GM04504 (cell line): ENCODE data around the gene SRPK3.
"Not testable (repeated sequence)": the region's sequence is repeated elsewhere in the genome, so short reads cannot be mapped to it uniquely, and the experiment has no call there.

Experiments used
- DNase-seq: peaks from one replicate; pipeline ENCODE4 v3.0.0-alpha.2; 2012; ENCODE audit warnings: low read depth

SRPK3 gene, protein sequence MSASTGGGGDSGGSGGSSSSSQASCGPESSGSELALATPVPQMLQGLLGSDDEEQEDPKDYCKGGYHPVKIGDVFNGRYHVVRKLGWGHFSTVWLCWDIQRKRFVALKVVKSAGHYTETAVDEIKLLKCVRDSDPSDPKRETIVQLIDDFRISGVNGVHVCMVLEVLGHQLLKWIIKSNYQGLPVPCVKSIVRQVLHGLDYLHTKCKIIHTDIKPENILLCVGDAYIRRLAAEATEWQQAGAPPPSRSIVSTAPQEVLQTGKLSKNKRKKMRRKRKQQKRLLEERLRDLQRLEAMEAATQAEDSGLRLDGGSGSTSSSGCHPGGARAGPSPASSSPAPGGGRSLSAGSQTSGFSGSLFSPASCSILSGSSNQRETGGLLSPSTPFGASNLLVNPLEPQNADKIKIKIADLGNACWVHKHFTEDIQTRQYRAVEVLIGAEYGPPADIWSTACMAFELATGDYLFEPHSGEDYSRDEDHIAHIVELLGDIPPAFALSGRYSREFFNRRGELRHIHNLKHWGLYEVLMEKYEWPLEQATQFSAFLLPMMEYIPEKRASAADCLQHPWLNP

DNA sequence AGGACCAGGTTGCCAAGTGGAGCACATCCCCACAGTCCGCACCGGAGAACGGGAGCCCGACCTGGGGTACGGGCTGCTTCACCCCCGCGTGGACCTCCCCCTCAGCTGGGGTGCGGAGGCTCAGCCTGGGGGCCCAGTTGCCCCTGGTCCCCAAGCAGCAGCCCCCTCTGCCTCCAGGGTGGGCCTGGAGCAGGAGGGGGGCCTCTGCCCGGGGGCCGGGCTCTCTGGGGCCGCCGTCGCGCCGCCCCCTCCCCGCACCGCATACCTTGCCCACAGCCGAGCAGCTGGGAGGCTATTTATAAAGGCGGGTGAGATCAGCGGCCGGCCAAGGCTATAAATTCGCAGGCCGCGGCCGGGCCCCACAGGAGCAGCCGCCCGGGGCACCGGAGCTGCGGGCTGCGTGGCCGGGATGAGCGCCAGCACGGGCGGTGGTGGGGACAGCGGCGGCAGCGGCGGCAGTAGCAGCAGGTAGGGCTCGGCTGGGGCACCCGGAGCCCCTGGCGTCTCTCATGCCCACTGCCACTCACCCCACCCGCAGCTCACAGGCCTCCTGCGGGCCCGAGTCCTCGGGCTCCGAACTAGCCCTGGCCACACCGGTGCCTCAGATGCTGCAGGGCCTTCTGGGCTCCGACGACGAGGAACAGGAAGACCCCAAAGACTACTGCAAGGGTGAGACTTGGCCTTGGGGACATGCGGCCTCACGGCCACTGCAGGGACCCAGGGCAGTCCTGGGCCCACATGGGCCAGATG, at the start of gene SRPK3:
SRPK3 (plus strand) TSS at position 364 of the 750 bp plus-strand sequence; CDS start at position 410, 46 bp downstream.
- no peak for DNase-seq

DNA sequence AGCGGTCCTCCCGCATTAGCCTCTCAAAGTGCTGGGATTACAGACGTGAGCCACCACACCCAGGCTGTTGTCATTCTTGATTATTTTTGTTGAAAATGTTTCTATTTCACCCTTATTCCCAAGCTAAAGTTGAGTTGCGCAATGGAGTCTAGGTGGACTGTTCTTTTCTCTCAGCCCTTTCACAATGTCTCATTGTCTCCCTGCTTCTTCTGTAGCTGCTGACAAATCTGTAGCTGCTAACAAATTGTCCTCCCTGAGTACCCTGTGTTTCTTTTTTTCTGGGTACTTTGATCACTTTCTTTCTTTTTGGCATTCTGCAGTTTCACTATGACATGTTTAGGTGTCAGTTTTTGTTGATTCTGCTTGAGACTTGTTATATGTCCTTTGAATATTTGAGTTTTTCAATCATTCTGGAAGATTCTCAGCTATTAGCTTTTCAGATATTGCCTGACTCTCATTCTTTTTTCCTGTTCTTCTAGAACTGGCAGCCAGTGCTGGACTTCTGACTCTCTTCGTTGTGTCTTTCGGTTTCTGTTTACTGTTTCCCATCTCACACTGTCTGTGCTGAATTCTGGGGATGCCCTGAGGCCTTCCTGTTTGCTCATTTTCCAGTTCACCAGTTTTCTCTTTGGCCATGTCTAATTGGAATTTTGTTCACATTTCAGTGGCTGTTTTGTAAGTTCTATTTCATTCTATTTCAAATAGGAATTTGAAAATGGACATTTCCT, 49.6 kb upstream of the SRPK3 start:
- no peak for DNase-seq

GRCh38 chrX:153731845-153732215, 49.0 kb upstream of the SRPK3 start:
- no peak for DNase-seq

DNA sequence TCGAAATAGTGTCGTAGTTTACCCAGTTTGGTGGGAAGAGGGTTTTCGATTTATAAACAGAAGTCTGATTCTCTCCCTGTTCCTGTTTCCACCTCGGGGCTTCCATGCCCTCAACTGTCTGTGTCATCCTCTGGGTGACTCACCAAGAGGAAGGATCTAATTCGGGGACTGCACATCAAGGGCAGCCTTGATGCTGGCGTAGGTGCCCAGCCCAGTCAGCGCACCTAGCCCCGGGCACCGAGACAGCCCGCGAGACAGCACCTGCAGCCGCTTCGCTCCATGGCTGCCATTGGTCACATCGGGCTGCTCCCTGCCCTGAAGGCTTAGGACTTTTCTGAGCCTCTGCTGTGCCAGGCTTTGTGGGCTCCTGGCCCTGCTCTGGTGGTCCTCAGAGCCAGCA, 48.4 kb upstream of the SRPK3 start:
- DNase-seq = no peak

DNA sequence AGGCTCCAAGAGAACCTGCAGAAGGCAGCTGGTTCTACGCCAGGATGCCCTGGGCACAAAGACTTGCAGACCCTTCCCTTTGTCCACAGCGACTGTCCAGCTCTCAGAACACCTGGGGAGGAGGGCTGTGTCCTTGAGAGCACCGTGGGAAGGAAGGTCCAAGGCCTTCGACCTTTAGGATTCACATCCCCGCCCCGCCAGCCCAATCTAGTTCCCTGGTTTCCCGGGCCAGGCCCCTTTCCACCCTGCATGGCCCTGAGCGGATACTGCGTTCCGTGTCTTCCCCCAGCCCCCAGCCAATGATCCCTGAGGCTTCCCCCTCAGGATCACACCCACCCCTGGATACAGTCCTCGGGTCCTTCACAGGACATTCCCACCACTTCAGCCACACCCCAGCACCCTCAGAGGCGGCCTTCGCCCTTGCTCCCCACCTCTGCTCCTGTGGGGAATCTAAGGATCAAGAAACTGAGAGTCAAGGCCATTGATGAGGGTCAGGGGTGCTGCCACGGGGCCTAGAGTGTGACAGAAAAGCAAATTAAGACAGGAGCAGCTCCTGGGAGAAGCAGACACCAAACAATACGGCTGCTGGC, 47.1 kb upstream of the SRPK3 start:
- no peak for DNase-seq

DNA sequence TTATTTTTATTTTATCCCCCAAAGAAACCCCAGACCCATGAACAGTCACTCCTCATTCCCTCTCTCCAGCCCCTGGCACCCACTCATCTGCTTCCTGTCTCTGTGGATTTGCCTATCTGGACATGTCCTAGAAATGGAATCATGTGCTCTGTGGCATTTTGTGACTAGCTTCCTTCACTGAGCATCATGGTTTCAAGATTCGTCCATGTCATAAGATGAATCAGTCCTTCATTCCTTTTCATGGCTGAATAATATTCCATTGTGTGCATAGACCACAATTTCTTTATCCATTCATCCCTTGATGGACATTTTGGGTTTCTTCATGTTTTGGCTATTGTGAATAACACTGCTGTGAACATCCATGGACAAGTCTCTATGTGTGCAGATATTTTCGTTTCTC, 46.0 kb upstream of the SRPK3 start:
- DNase-seq = no peak

GRCh38 chrX:153735274-153735673, 45.6 kb upstream of the SRPK3 start:
- DNase-seq = no peak

DNA sequence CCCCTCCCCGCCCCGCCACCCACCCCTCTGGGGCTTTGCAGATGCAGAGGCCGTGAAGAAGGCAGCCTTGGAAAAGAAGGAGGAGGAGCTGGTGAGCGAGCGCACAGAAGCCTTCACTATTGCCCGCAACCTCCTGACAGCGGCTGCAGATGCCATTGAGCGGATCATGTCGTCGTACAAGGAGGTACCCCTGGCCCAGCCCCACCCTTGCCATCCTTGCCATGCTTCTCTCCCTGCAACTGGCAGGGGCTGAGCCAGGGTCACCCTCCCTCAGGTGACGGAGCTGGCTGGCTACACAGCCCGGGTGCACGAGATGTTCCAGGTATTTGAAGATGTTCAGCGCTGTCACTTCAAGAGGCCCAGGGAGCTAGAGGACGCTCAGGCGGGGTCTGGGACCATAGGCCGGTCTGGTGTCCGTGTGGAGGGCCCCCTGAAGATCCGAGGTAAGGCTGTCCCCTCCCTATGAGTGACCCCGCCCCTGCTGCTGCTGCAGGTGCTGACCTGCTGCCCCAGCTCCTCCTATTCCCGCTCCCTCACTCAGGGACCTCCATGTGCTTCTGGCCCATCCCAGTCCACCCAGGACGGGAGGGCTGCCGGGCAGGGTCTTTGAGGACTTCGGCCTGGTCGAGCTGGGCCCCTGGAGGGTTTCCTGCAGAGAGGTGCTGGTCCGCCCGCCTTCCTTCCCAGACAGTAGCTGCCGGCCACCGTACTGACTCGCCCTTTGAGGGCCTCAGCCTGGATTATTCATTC, 44.6 kb upstream of the SRPK3 start:
- DNase-seq = no peak

- no peak for DNase-seq
Observed at GRCh38 chrX:153736871-153737441, 43.9 kb upstream of the SRPK3 start.

DNA sequence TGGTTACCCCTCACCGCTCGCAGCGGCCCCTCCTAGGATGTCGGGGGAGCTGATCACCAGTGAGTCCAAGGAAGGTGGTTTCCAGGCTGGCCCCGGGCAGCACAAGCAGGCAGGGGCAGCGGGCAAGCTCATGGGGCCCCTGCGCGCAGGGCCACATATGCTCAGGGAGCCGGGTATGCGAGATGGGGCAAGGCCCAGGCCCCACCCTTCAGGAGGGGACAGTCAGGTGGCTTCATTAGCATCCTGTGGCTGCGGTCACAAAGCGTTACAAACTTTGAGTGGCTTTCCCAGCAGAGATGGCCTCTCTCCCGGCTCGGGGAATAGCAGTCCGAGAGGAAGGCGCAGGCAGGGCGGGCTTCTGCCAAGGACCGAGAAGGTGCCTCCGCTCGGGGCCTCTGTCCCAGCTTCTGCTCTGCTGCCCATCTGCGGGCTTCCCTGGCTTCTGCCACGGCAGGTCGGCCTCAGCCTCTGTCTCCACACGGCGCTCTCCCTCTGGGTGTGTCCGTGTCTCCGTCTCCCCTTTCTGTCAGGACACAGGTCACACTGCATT, 42.7 kb upstream of the SRPK3 start:
- DNase-seq = no peak

- no peak for DNase-seq
Observed at GRCh38 chrX:153739754-153740486, 40.9 kb upstream of the SRPK3 start.

DNA sequence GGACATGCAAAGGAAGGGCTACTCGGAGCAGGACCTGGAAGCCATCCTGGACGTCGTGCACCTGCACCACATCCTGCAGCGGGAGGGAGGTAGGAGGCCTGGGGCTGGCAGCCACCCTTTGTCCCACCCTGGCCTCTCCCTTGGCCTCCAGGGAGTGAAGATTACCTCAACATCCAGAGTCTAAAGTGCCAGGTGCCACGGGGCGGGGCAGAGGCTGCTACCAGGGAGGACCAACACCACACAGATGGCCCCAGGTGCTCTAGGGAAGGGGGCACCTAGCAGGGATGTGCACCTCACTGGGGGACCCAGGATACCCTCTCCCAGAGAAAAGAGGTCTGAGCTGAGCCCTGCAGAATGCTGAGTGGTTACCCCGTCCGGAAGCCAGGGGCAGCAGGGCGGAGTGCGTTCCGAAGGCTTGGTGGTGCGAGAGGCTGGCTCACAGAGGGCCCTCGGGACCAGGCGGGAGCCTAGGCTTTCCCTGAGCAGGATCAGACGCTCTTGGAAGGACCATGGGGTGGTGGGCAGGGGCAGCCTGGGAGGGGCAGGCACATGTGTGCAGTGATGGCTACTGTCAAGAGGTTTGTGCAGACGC, 40.1 kb upstream of the SRPK3 start:
- DNase-seq = no peak

DNA sequence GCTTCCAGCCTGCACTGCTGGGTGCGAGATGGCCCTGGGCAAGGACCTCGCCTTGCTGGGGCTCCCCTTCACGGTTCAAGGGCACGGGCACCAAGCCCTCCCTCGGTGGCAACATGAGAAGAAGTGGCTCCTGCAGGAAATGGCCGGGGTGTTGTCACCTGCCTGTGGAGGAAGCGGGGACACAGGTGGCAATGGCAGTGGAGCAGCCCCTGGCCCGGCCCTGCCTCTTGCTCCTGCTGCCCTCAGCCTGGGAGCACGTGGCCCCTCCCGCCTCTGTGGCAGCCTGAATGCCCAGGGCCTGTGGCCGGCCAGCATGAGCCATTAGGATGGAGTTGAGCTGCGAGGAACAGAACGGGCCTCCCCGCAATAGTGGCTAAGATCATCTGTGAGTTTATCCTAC, 39.4 kb upstream of the SRPK3 start:
- DNase-seq = no peak

GRCh38 chrX:153742111-153742510, 38.7 kb upstream of the SRPK3 start:
- DNase-seq = not testable (repeated sequence)

DNA sequence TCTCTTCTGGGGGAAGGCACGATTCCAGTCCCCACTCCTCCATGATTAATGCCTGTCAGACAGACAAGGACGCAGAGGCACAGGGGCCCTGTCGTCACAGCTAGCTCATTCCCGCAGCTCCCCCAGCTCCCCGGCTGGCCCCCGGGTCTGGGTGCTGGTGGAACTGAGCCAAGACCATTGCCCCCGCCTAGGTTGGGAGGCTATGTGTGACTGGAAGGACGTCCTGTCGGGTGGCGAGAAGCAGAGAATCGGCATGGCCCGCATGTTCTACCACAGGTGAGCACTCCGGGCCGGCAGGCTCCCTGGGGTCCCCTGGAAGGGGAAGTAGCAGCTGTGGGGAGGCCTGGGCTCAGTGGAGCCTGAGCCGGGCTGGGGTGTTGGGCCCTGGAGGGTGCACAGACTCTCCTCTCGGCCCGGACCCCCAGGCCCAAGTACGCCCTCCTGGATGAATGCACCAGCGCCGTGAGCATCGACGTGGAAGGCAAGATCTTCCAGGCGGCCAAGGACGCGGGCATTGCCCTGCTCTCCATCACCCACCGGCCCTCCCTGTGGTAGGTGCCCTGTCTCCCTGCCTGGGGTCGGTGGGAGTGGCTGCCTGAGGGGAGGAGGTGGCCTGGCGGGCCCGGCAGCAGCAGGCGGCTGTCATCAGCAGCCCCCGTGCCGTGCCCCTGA, 37.9 kb upstream of the SRPK3 start:
- not testable (repeated sequence) for DNase-seq

GRCh38 chrX:153743468-153744209, 37.2 kb upstream of the SRPK3 start:
- not testable (repeated sequence) for DNase-seq

DNA sequence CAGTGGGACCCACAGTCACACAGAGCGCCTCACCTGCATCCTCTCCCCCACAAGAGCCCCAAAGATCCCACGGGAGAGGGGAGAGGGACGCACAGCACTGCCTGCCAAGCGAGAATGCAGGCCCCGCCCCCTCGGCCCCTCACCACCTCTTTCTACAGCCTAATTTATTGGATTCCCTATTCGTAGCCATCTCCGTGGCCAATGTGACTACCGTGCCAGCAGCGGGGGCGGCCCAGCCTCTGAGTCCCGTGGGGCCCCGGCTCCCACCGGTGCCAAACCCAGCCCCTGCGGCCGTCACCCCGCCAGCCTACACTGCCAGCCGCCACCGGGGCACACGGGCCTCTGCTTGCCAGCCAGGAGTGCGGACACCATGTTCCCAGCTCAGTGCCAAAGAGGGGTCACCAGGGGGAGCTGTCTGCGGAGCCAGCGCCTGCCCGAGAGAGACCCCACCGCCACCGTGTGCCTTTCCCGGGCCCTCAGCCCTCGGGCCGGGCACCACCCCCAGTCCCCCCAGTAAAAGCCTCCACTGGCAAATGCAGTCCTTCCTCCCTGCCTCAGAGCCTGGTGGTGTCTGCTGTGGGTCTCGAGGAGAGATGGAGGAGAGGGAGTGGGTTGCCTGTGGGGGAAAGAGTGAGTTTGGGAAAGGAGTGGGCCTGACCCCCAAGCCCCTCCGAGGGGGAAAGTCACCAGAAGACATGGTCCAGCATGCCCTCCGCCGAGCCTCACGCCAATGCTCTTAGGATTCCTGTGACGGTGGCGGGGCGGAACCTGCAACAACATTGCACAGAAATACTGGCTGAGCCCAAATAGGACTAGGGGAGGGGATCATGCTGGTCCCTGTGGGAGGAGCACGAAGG, 36.4 kb upstream of the SRPK3 start:
- no peak for DNase-seq
